Subcutaneous adipose tissue (tissue), 4 donors: Measurements from ENCODE around the gene PBX1. TPM values are rescaled to one million over a fixed set of nuclear protein-coding genes. Genes with fewer than 3 reads are reported as not detected.

Experiments used
- CTCF ChIP-seq: fragments of 450-650 bp; IDR thresholded peaks from one replicate; pipeline ENCODE4 v1.5.1; 2016; ENCODE audit warnings: low read depth, mild to moderate bottlenecking, control low read depth, antibody characterized with exemption, moderate library complexity
- total RNA-seq, 4 donors: library from RNA; depleted of rRNA; stranded (reverse); fragments of >200 nt; gene quantifications; one replicate each; pipeline ENCODE4 v1.1.0, GENCODE V29; 2016

PBX1 gene
- total RNA-seq, 4 donors from 2014 or later = 36.5 to 61.1 (median 54.2) TPM

GRCh38 chr1:164586591-164586990, 27.6 kb downstream of the PBX1 start:
- no peak for TF ChIP-seq CTCF

- no peak for TF ChIP-seq CTCF
Measured at GRCh38 chr1:164587617-164588501, 28.9 kb downstream of the PBX1 start.

- no peak for TF ChIP-seq CTCF
Measured at GRCh38 chr1:164588516-164589341, 29.7 kb downstream of the PBX1 start.

- TF ChIP-seq CTCF = no peak
Measured at GRCh38 chr1:164589408-164589807, 30.4 kb downstream of the PBX1 start.

- TF ChIP-seq CTCF = no peak
Measured at GRCh38 chr1:164589961-164590507, 31.1 kb downstream of the PBX1 start.

- no peak for TF ChIP-seq CTCF
Measured at GRCh38 chr1:164590592-164590991, 31.6 kb downstream of the PBX1 start.

- no peak for TF ChIP-seq CTCF
Measured at GRCh38 chr1:164591858-164592257, 32.9 kb downstream of the PBX1 start.
